ENCODE data around the gene TXNDC12.

The TXNDC12 gene

DNA sequence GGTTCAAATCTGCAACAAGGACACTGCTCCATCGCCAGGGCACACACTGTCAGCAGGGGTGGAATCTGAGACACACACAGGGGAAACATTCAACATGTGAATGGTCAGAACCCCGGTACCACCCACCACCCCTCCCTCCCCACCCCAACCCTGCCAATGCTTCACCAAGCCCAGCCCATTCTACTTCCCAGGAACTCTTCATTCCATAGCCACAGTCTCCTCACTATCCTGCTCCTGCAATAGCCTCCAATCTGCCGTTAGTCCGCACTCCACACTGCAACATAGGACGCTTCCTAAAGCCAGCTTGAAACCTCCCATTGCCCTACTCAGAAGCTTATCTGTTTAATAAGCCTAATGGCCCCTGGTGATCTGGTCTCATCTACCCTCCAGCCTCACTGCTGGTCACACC, 57.0 kb downstream of the TXNDC12 start:
- DNase-seq (ENCODE audit: low spot score): no peak

DNA sequence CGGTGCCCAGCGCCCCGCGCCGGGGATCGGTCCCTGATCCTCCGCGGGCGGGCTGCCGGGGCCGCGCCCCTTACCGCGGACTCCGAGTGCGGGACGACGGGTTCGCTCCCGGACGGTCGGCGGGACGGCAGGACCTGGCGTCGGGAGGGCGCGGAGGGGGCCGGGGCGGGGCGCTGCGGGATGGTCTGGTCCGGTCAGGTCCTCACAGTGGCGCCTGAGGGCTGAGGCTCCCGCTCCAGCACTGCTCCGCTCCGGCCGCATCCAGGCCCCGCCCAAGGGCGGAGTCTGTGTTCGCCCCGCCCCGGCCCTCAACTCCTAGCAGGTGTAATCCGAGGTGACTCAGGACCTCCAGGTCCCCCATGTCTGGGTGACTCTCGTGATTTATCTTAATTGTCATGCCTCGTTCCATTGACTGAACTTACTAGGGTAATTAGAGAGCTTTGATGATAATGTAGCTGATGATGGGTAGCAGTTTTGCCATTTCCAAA, 64.5 kb downstream of the TXNDC12 start, which contains the start of gene RAB3B:
Gene RAB3B (minus strand): TSS at position 223 of the 488 bp plus-strand sequence. CDS start 13,583 bp downstream, outside the sequence.
- peak; percentile 83 for DNase-seq (ENCODE audit: low spot score)

DNA sequence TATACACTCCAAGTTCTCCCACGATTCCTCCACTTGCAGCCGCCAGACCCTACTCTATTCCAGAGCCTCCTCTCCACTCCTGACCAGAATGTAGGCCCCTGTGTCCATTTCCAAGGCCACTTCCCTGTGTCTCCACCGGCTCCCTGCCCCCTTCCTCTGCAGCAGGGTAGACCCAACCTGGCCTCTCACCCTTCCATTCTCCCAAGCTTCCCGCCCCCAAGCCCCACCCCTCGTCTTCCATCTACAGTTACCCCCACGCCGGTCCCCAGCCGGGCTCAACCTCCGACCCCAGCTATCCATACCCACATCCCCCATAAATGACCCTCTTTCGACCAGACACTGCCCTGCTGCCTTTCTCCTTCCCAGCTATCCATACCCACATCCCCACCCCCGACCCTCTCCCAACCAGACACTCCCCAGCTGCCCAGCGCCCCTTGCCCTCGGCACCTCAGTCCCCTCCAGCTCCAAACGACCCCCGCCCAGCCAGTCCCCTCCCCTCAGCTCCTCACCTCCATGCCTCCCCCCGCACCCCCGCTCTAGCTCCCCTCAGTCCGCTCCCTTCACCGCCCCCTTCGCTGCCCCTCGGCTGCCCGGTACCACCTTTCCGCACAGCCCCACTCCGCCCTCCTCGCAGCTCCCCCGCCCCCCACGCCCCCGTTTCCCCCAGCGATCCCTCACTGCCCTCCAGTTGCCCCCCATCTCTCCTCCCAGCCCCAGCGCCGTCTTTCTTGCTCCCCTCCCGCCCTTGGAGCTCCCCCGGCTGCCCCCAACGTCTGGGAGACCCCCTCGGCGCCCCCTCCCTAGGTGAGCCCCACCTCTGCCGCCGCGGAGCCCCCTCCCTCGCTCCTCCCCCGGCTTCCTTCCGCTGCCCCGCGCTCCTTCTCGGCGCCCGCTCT, 65.2 kb downstream of the TXNDC12 start:
- DNase-seq (ENCODE audit: low spot score): peak; percentile 23

DNA sequence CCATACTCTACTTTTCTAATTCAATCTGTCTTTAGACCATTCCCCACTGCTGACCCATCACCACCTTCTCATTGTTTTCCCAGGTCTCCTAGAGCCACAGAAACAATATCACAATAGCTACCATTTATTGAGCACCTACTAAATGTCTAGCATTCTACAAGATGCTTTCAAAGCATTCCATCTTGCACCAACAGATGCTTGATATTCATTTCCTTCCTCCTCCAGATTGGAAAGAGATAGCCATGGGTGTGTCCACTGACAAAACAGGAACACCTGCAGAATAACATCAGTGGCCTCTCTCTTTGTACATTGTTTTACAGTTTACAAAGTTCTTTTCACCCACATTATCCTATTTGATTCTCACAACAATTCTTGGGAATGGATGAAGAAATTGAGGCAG, 66.7 kb downstream of the TXNDC12 start:
- no peak for DNase-seq (ENCODE audit: low spot score)

DNA sequence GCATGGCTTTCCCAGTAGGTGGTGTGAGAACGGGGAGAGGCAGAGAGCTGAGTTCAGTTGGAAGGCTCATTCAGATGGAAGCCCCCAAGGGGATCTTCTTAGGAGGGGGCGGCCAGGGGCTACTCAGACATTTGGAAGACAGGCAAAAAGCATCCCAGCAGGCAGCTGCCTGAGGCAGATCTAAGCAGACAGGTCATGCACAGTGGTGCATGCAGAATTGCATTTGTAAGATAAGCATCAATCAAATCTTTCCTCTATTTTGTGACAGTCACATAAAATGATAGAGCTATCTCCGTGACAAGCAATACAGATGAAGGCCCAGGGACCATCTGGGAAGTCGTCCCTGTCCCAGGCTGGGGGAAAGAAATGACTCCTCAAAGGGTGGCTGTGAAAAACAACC, 68.3 kb downstream of the TXNDC12 start:
- DNase-seq (ENCODE audit: low spot score): no peak

DNA sequence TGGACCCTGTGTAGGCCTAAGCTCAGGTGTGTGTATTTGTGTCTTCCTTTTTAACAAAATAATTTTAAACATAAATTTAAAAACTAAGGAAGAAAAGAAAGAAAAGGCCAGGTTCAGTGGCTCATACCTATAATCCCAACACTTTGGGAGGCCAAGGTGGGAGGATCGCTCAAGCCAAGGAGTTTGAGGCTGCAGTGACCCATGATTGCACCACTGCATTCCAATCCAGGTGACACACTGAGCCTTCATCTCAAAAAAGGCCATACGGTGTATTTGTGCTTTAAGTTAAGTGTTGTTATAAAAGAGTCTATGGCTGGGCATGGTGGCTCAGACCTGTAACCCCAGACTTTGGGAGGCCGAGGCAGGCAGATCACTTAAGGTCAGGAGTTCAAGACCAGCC, 72.8 kb downstream of the TXNDC12 start:
- DNase-seq (ENCODE audit: low spot score): no peak

DNA sequence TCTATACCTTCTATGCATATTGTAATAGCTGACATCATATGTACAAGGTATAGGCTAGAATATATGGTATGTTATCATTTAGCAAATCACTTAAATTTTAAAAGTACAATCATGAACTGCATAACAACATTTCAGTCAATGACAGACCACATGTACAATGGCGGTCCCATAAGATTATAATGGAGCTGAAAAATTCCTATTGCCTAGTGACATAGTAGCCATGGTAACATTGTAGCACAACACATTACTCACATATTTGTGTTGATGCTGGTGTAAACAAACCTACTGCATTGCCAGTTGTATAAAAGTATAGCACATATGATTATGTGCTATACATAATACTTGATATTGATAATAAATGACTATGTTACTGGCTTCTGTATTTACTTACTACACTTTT, 73.4 kb downstream of the TXNDC12 start:
- DNase-seq (ENCODE audit: low spot score): no peak

DNA sequence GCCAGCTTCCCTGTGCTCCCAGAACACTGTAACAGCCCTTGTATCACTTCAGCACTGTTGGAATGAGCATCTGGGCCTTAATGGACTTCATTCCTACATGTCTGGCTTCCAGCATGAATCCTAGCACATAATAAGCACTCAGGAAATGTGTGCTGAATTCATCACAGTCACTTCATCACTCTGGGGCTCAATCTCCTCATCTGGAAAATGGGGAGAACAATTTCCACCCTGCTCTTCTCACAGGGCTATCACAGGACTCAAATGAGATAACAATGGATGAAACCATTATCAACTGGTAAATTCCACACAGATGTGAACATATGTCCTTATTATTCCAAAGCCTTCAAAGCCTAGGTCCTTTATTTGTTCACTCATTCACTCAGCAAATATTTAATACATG, 76.9 kb downstream of the TXNDC12 start:
- no peak for DNase-seq (ENCODE audit: low spot score)

DNA sequence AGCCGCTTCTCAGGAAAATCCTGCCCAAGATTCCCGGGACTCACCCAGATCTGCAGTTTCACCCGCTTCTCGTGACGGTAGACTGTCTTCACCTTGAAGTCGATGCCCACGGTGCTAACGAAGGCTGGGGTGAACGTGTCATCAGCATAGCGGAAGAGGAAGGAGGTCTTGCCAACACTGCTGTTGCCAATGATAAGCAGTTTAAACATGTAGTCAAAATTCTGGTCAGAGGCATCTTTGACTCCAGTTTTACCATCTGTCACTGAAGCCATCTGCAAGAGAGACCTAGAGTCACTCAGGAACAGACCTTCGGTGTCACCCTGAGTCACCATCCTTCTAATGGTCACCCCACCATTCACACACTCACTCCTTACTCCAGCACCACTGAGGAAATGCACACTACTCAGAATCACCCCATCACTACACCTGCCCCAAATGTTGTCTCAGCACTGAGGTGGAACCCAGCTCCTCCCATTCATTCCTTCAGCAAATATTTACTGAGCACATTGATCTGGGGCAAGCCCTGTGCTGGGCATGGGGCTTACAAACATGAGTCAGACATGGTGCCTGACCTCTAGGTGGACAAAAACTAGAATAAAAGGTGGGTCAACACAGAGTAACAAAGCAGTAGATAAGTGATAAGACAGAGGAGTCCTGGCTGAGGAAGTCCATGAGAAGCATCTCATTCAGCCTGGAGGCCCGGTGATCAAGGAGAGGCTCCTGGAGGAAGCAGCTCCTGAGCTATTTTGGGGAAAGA, 78.0 kb downstream of the TXNDC12 start:
- DNase-seq (ENCODE audit: low spot score): no peak

DNA sequence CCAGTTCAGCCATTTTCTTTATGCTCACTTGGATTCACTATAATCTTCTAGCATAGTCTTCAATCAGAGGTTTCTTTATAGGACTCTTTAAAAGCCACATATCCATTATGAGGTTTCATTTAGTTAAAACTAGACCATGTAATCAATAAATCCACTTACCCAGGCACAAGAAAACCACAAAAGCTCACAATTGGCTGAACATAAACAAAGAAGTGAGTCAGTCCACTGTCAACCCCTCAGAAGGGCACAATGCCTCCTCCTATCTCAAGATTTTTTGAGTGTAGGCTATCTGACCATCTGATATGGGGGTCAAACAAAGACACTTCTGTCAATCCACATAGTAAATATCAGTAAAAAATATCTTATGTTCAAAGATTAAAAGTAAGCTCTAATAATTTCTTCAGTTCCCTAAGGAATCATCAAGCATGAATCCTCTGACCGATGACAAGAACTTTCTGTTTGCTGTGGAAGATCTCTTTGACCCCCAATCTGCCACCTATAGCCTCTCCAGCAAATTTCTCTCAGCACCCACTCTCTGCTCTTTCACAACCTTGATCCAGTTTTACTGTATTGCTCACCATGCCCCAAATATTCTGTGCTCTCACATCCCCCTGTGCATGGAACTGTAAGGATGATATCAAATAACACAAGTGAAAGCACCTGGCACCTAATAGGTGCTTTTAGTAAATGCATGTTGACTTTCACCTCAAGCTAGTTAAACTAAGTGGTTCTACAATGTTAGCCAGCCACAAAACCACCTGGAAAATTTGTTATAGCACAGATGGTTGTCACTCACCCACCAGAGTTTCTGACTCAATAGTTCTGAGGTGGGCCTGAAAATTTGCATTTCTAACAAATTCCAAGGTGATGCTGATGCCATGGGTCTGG, 81.2 kb downstream of the TXNDC12 start:
- no peak for DNase-seq (ENCODE audit: low spot score)
